Liver (tissue), 9 donors: ENCODE results near the gene DYSF. TPM values are rescaled to one million over a fixed set of nuclear protein-coding genes. Genes with fewer than 3 reads are reported as not detected.

Experiments used
- DNase-seq: peaks from one replicate; pipeline ENCODE4 v3.0.0-alpha.2; 2017; ENCODE audit warnings: low spot score
- H3K27ac ChIP-seq, 2 donors: one replicate each; pipeline ENCODE4 v1.7.0; 2013; ENCODE audit warnings: inconsistent platforms in 2 of 2, low read length in 2 of 2, control low read depth in 1 of 2, low read depth in 1 of 2, mild to moderate bottlenecking in 1 of 2
- H3K27me3 ChIP-seq, 4 donors: one replicate each; pipeline versions ENCODE4 v1.6.1 to v1.7.0; 2013; ENCODE audit warnings: low read length in 3 of 4, inconsistent platforms in 1 of 4, mild to moderate bottlenecking in 1 of 4, moderate library complexity in 1 of 4; ENCODE audit not compliant: control insufficient read depth in 4 of 4, insufficient read depth in 4 of 4
- H3K36me3 ChIP-seq, 4 donors: one replicate each; pipeline versions ENCODE4 v1.6.1 to v1.7.0; 2013; ENCODE audit warnings: low read length in 3 of 4, mild to moderate bottlenecking in 3 of 4, low read depth in 1 of 4, moderate library complexity in 1 of 4; ENCODE audit not compliant: control insufficient read depth in 4 of 4, insufficient read depth in 3 of 4
- H3K4me1 ChIP-seq, 4 donors: one replicate each; pipeline versions ENCODE4 v1.6.1 to v1.7.0; 2013; ENCODE audit warnings: low read length in 3 of 4, mild to moderate bottlenecking in 3 of 4, moderate library complexity in 1 of 4; ENCODE audit not compliant: control insufficient read depth in 4 of 4, insufficient read depth in 4 of 4
- H3K4me3 ChIP-seq, 3 donors: one replicate each; pipeline versions ENCODE4 v1.6.1 to v1.7.0; 2013; ENCODE audit warnings: low read length in 3 of 3, control low read depth in 1 of 3, low read depth in 1 of 3, mild to moderate bottlenecking in 1 of 3
- H3K9ac ChIP-seq, 2 donors: one replicate each; pipeline ENCODE4 v1.7.0; 2013; ENCODE audit warnings: low read length in 2 of 2, mild to moderate bottlenecking in 2 of 2, moderate library complexity in 2 of 2, control low read depth in 1 of 2, low read depth in 1 of 2
- H3K9me3 ChIP-seq, 4 donors: one replicate each; pipeline versions ENCODE4 v1.6.1 to v1.7.0; 2013; ENCODE audit warnings: low read length in 3 of 4; ENCODE audit not compliant: control insufficient read depth in 4 of 4
- ATF3 ChIP-seq: IDR thresholded peaks from 2 replicates; pipeline ENCODE4 v1.6.1; 2016; ENCODE audit warnings: antibody characterized with exemption
- EGR1 ChIP-seq, 2 donors: IDR thresholded peaks; 2 replicates each; pipeline ENCODE4 v1.6.1; 2016 to 2018; ENCODE audit warnings: antibody characterized with exemption in 2 of 2, low read depth in 2 of 2
- FOXA1 ChIP-seq: IDR thresholded peaks from 2 replicates; pipeline ENCODE4 v1.6.1; 2016; ENCODE audit warnings: antibody characterized with exemption
- GABPA ChIP-seq, 2 donors: IDR thresholded peaks in 1 of 2; conservative IDR thresholded peaks in 1 of 2; 2 replicates each; pipeline ENCODE4 v1.6.1; 2016; ENCODE audit warnings: antibody characterized with exemption in 2 of 2, mild to moderate bottlenecking in 1 of 2, moderate library complexity in 1 of 2
- HNF4A ChIP-seq, 2 donors: conservative IDR thresholded peaks; 2 replicates each; pipeline ENCODE4 v1.6.1; 2016; ENCODE audit warnings: antibody characterized with exemption in 2 of 2, mild to moderate bottlenecking in 2 of 2
- HNF4G ChIP-seq: IDR thresholded peaks from 2 replicates; pipeline ENCODE4 v1.6.1; 2016; ENCODE audit warnings: antibody characterized with exemption
- JUND ChIP-seq, 2 donors: IDR thresholded peaks; 2 replicates each; pipeline ENCODE4 v1.6.1; 2016; ENCODE audit warnings: antibody characterized with exemption in 2 of 2
- NR2F2 ChIP-seq: IDR thresholded peaks from 2 replicates; pipeline ENCODE4 v1.6.1; 2016; ENCODE audit warnings: antibody characterized with exemption
- RAD21 ChIP-seq, 2 donors: IDR thresholded peaks; 2 replicates each; pipeline ENCODE4 v1.6.1; 2016; ENCODE audit warnings: antibody characterized with exemption in 2 of 2, mild to moderate bottlenecking in 2 of 2
- REST ChIP-seq: IDR thresholded peaks from 2 replicates; pipeline ENCODE4 v1.6.1; 2016; ENCODE audit warnings: antibody characterized with exemption, mild to moderate bottlenecking
- RXRA ChIP-seq, 2 donors: IDR thresholded peaks; 2 replicates each; pipeline ENCODE4 v1.6.1; 2017 to 2018; ENCODE audit warnings: antibody characterized with exemption in 2 of 2, mild to moderate bottlenecking in 1 of 2
- SP1 ChIP-seq: IDR thresholded peaks from 2 replicates; pipeline ENCODE4 v1.6.1; 2018; ENCODE audit warnings: antibody characterized with exemption, mild to moderate bottlenecking
- TAF1 ChIP-seq: conservative IDR thresholded peaks from 2 replicates; pipeline ENCODE4 v1.6.1; 2016; ENCODE audit warnings: antibody characterized with exemption, mild to moderate bottlenecking
- YY1 ChIP-seq: IDR thresholded peaks from 2 replicates; pipeline ENCODE4 v1.6.1; 2016; ENCODE audit warnings: antibody characterized with exemption, mild to moderate bottlenecking
- ZBTB33 ChIP-seq: IDR thresholded peaks from 2 replicates; pipeline ENCODE4 v1.6.1; 2016; ENCODE audit warnings: antibody characterized with exemption
- WGBS: extraction: QIAGEN DNeasy Blood & Tissue Kit; methylation state at CpG from one replicate; pipeline ENCODE4 v1.1.7; 2013; 5-methylcytosine and 5-hydroxymethylcytosine counted together
- polyA plus RNA-seq, 2 donors: library from polyadenylated mRNA; stranded (reverse) in 1 of 2; unstranded in 1 of 2; fragments of 200-250 nt in 1 of 2; fragments of >200 nt in 1 of 2; fragmentation: Nextera tagmentation in 1 of 2; extraction: Ambion mirVana in 1 of 2; gene quantifications; one replicate each; pipeline versions ENCODE4 v1.2.1 to v1.2.3, GENCODE V29; 2013 to 2015
- total RNA-seq, 2 donors: library from RNA; depleted of rRNA; stranded (reverse); fragments of >200 nt; gene quantifications; one replicate each; pipeline ENCODE4 v1.2.3, GENCODE V29; 2014
- TF ChIP-seq, protein P1 (sequence below): IDR thresholded peaks from 2 replicates; pipeline ENCODE4 v1.6.1; 2016; ENCODE audit warnings: antibody characterized with exemption
- donor health status: healthy.
- donor health status: healthy.
- donor health status: healthy.
- donor health status: healthy.
- donor health status: healthy.

Gene DYSF
- total and polyA plus RNA-seq, 4 donors = 8.5 to 20.8 (median 13.6) TPM

GRCh38 chr2:71563872-71564271, 110.5 kb downstream of the DYSF start:
- H3K27ac ChIP-seq = no peak overlapping the region
- TF ChIP-seq YY1 (no peak), TAF1 (no peak), REST (no peak), ZBTB33 (no peak), HNF4A (conservative IDR thresholded peaks at IDR 0.05) (no peak), ATF3 (no peak), NR2F2 (no peak), RXRA (IDR thresholded peaks at IDR 0.05) (no peak), RAD21 (IDR thresholded peaks at IDR 0.05) (no peak), EGR1 (IDR thresholded peaks at IDR 0.05; ENCODE audit: low read depth in 2 of 2) (no peak), SP1 (no peak), JUND (IDR thresholded peaks at IDR 0.05) (no peak), FOXA1 (no peak), GABPA (IDR thresholded peaks at IDR 0.05 in 1 of 2, conservative IDR thresholded peaks at IDR 0.05 in 1 of 2) (no peak), HNF4G (no peak)
- TF ChIP-seq, protein P1, sequence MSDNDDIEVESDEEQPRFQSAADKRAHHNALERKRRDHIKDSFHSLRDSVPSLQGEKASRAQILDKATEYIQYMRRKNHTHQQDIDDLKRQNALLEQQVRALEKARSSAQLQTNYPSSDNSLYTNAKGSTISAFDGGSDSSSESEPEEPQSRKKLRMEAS = no peak
- DNase-seq = no peak
- no peak overlapping the region for H3K4me3 ChIP-seq
- no peak overlapping the region for H3K9ac ChIP-seq
- H3K4me1 ChIP-seq = peaks cover 0 to 2% (median 0%) of the 10 kb centered on the region in 4 donors
- WGBS = 93% methylated on average over 11 of the region's 11 CpGs
- no peaks in the 10 kb centered on the region for H3K27me3 ChIP-seq
- peaks cover 0 to 15% (median 8%) of the 10 kb centered on the region in 4 donors for H3K36me3 ChIP-seq
- no peaks in the 10 kb centered on the region for H3K9me3 ChIP-seq

GRCh38 chr2:71564361-71564760, 111.0 kb downstream of the DYSF start:
- TF ChIP-seq HNF4A (conservative IDR thresholded peaks at IDR 0.05) = no peak
- TF ChIP-seq RXRA (IDR thresholded peaks at IDR 0.05) = no peak
- TF ChIP-seq NR2F2 = no peak
- TF ChIP-seq, protein P1 = no peak
- no peak for TF ChIP-seq RAD21 (IDR thresholded peaks at IDR 0.05)
- TF ChIP-seq HNF4G = no peak
- TF ChIP-seq SP1 = no peak
- no peak for TF ChIP-seq REST
- no peak for TF ChIP-seq YY1
- Histone ChIP-seq H3K9me3 (no peaks in the 10 kb centered on the region), H3K36me3 (peaks cover 0 to 18% (median 9%) of the 10 kb centered on the region in 4 donors), H3K9ac (no peak overlapping the region), H3K4me3 (no peak overlapping the region), H3K4me1 (peaks cover 0 to 2% (median 0%) of the 10 kb centered on the region in 4 donors), H3K27ac (no peak overlapping the region), H3K27me3 (no peaks in the 10 kb centered on the region)
- no peak for DNase-seq
- 87% methylated on average over 5 of the region's 5 CpGs for WGBS
